GM18868 (cell line): ENCODE measurements around the gene LRRC57.

Source experiments
- ATAC-seq: cut with Tn5 transposase; IDR thresholded peaks from one replicate; pipeline ENCODE4 v1.9.1; 2021; ENCODE audit warnings: mild to moderate bottlenecking, moderate library complexity; ENCODE audit not compliant: unreplicated experiment

LRRC57 gene

DNA sequence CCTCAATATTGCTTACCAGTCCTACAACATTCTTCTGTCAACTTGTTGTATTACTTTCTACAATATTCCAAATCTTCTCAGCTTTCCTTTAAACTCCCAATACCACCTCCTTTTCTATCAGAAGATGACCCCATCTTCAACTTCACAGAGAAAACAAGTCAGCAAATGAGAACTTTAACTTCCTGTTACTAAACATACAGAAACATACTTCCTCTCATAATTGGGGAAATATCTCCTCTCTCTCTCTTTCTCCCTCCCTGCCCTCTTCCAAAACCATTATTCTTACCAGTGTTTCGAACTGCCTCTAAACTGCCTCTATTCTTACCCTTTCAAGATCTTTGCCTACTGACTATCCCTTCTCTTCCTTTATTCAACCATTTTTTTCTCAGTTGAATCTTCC lies 54.9 kb downstream of the LRRC57 start:
- ATAC-seq: no peak

DNA sequence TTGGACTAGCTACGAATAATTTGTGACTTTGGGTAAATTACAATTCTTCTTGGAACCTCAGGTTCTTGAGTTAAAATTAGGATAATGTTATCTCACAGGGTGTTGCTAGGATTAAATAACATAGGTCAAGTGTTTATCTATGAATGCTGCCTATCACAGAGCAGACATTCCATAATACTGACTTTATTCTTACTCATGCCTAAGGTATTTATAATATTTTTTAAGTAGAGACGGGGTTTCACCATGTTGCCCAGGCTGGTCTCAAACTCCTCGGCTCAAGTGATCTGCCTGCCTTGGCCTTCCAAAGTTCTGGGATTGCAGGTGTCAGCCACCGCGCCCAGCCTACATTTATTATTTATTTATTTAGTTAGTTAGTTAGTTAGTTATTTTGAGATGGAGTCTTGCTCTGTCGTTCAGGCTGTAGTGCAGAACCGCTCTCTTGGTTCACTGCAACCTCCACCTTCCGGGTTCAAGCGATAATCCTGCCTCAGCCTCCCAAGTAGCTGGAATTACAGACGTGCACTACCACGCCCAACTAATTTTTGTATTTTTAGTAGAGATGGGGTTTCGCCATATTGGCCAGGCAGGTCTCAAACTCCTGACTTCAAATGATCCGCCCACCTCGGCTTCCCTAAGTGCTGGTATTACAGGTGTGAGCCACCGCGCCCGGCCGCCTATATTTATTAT lies 56.9 kb downstream of the LRRC57 start:
- no peak for ATAC-seq

DNA sequence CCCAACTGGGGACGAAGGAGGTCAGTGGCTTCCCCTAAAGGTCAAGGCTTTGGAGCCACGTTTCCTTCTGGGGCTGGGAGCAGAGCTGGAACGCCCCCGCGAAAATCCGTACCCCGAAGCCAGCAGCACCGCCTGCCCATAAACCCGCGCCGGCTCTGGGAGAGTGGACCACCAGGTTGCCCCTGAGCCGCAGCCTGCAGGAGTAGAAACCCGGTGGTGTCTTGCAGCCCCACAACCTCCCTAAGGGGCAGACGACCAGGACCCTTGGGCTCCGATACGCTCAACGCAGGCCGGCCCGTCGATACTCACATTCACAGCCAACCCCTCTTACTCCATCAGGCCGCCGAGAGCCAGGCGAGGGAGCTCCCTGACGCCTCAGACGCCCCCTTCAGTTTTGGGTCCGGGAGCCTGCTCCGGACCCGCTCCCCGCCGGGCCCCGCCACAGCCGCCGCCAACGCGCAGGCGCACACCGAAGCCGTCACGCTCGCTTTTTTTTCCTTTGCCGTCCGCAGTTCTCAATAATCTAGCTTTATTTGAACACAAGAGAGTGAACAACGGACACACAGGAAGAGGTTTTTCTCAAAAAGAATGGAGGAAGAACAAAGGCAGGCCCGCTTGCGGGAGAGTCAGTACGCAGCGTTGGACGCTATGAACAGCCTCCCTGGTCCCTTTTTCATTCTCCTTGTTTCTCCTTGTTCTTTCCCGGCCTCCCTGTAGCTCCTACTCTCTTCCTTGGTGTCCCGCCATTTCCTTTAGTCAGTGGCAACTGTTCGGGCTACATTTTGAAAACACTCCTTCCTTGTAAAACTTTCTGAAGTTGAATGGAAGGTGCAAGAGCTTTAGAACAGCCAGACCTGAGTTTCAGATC lies 57.7 kb downstream of the LRRC57 start, which contains the start of gene ZNF106:
TSS of gene ZNF106 (minus strand) at position 471 of the 868 bp plus-strand sequence. CDS start 18,852 bp downstream, outside the sequence.
- peak; percentile 68 for ATAC-seq

DNA sequence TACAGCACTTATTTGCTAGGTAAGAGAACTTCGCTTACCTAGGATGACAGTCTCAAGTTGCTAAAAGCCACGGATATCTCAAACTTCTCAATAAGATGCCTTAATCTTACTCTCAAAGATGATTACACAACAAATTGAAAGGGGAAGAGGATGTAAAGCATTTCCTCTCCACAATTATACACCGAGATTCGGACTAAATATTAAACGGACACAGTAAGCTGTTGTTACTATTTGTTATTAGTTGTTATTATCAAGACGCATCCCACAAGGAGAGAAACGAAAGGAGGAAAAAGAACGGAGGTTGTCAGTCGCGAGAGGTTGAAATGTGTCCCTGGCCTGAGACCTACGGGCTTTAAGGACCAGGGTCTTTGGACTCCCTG lies 58.3 kb downstream of the LRRC57 start:
- ATAC-seq: no peak
